Melanocyte of skin (primary cell): ENCODE data around the gene IQGAP1. TPM values are rescaled to one million over a fixed set of nuclear protein-coding genes. Genes with fewer than 3 reads are reported as not detected.

Source experiments
- small RNA-seq, 2 donors: library from RNA; depleted of rRNA; stranded (forward); fragments of <200 nt; gene quantifications; one replicate each; pipeline ENCODE3, GENCODE V24; 2012
- total RNA-seq, 2 donors: library from RNA; depleted of rRNA; stranded (reverse); fragments of >200 nt; gene quantifications; 2 replicates each; pipeline ENCODE4 v1.2.3, GENCODE V29; 2012

The IQGAP1 gene
- 100 to 1,000 TPM; 167 to 274 TPM for total RNA-seq

GRCh38 chr15:90387534-90388461, at the start of gene IQGAP1:
Gene IQGAP1, plus strand, starts transcription at chr15:90388242. Its CDS starts 100 bp downstream, at chr15:90388342.

GRCh38 chr15:90352107-90352893, 35.7 kb upstream of the IQGAP1 start, which contains the start of gene ZNF774:
Gene ZNF774, plus strand, starts transcription at chr15:90352284. Its CDS starts 2,377 bp downstream, at chr15:90354661.

DNA sequence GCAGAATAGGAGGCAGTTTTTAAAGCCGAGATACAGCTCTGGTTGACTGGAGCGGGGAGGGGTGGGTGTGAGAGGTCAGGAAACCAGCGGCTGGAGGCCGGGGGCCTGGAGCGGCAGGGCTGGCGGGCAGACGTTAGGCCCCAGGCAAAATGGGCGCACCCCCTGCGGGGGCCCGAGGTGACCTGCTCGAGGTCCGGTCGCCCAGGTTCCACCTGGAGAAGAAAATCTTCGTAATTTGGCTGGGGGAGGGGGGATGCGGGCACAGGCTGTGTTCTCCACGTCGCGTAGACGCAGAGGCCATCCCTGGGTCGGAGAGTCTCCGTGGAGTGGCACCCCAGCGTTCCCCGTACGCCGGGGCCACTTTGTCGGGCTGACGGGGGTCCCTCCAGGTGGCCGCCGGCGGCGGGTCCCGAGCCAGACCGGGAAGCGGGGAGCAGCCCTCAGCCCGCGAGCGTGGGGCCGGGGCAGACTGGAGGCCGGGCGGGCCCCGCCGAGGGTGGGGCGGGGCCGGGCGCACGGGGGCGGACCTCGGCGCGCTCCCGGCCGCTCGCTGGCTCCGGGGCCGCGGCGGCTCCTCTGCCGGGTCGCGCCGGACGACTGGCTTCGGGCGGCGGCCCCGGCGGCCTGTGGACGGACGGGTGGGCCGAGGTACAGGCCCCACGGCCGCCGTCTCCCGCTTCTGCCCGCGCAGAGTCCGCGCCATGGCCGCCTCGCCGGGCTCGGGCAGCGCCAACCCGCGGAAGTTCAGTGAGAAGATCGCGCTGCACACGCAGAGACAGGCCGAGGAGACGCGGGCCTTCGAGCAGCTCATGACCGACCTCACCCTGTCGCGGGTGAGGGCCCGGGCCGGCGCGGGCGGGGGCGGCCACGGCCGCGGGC, 141.6 kb downstream of the IQGAP1 start, which contains the start of gene CRTC3:
Gene CRTC3, plus strand, starts transcription at position 553 of the 879 bp plus-strand sequence. Its CDS starts 149 bp downstream, at position 702.

Small RNA genes lying within 50 kb of the gene (small RNA-seq; reads per million reads assigned to genes)
- 0 reads per million in 2 donors for gene NDUFA3P4

Other genes starting within 250 kb of the IQGAP1 start
- gene SEMA4B, start 186.9 kb upstream of the IQGAP1 start, total RNA-seq = 10 to 100 TPM; 23.3 to 29.6 TPM
- 10 to 100 TPM; 23.4 to 25.6 TPM for gene CIB1, start 154.3 kb upstream of the IQGAP1 start, total RNA-seq
- 10 to 100 TPM in 1 of 2 donors, 1 to 10 TPM in 1; 8.0 to 12.0 TPM for gene GDPGP1, start 154.0 kb upstream of the IQGAP1 start, total RNA-seq
- under 1 TPM in 1 of 2 donors, not detected in 1; under 0.01 TPM for gene TTLL13, start 138.7 kb upstream of the IQGAP1 start, total RNA-seq
- 10 to 100 TPM; 50.6 TPM for gene NGRN, start 122.6 kb upstream of the IQGAP1 start, total RNA-seq
- under 1 TPM; 0.69 to 1.00 TPM for gene ZNF774, start 36.0 kb upstream of the IQGAP1 start, total RNA-seq
- 10 to 100 TPM; 21.7 to 31.0 TPM for gene CRTC3, start 141.7 kb downstream of the IQGAP1 start, total RNA-seq